NOMO-1 treated with dmso at 0.1 percent for 144 hours (cell line): ENCODE measurements around the gene CX3CL1.

Experiments used
- DNase-seq: peaks from one replicate; lab custom pipeline; 2025; ENCODE audit not compliant: unreplicated experiment; lab: John Stamatoyannopoulos, UW

CX3CL1 gene

GRCh38 chr16:57403965-57404817, 31.9 kb downstream of the CX3CL1 start, which contains the start of gene CCL17:
Gene CCL17 (plus strand): TSS chr16:57404767. CDS start chr16:57413933, 9,166 bp downstream.
- DNase-seq, result no peak

DNA sequence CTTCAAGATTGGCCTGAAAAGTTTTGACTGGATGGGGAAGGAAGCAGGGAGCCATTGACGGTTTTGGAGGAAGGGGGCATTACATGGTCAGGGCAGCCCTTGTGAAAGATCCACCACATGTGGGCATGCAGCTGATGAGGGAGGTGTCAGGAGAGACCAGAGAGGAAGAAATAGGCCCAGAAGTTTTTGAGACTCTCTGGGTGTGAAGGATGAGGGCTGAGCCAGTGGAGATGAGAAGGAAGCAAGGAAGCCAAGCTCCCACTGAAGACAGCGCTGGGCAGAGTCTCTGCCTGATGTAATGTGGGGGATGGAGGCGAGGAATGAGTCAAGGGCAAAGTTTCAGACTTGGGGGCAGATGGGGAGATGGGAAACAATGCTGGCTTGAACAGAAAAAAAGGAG, 32.8 kb downstream of the CX3CL1 start:
- no peak for DNase-seq

DNA sequence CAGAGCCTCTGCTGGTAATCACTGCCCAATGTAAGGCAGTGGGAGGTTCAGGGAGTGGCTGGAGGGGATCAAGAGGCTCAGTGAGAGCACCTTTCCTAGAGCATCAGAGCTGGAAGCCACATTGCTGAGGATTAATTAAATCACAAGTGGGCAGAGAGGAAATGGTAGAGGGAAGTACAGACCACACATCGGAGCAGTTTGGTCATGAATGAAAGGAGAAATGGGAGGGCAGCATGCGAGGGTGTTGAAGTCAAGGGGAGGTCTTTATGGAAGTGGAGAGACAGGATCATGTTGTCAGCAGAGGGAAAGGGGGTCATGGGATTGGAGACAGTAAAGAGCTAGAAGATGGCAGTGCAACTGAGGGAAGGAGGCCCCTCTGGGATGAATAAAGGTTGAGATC, 34.6 kb downstream of the CX3CL1 start:
- DNase-seq, result peak; percentile 46

DNA sequence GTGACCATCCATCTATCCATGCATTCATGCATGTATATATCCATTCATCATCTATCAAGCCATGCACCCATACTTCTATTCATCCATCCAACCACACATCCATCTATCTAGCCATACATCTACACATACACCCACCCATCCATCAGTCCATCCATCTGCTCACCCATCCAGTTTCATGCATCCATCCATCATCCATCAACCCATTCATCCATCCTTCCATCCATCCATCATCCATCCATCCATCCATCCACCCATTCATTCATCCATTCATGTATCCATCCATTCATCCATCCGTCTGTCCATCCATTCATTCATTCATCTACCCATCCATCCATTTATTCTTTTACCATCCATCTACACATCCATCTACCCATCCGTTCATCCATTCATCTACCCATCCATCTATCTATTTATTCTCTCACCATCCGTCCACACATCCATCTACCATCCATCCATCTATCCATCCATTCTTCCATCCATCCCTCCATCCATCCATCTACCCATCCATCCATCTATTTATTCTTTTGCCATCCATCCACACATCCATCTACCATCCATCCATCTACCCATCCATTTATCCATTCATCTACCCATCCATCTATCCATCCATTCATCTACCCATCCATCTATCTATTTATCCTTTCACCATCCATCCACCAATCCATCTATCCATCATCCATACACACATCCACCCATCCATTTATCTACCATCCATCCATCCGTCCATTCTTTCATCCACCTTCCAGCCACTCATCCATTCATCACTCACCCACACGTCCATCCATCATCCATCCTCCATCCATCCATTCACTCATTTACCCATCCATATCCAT, 35.4 kb downstream of the CX3CL1 start:
- no peak for DNase-seq

- no peak for DNase-seq
Observed at GRCh38 chr16:57409065-57409464, 36.8 kb downstream of the CX3CL1 start.

DNA sequence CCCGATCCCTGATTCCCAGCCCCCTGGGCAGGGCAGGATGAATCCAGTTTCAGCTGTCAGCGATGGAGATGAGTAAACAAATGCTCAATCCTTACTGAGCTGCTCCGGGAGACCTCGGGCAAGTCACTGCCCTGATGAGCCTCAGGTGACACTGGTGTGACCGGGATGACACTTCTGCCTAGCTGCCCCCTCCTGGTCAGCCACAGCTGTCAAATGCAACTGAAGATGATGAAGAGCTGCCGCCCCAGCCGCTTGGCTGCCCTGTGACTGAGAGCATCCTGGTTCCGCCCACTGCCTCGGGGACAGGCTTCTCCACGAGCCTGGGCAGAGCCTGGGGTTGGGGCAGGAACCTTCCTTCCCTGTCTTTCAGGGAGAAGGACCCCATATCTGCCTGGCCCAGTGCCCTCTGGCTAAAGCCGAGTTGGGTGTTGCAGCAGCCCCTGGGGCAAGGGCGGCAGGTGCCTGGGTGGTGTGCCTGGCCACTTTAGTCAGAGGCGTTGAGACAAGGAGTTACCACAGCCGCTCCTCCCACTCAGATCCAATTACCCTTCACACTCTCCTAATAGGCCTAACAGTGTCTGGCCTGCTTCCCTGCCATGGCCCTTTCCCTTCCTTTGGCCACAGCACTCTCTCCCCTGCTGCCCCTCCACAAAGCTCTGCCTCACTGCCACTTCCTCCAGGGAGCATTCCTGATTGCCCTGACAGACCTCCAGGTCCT, 37.7 kb downstream of the CX3CL1 start:
- DNase-seq, result no peak

GRCh38 chr16:57411362-57411976, 39.2 kb downstream of the CX3CL1 start:
- DNase-seq, result no peak

DNA sequence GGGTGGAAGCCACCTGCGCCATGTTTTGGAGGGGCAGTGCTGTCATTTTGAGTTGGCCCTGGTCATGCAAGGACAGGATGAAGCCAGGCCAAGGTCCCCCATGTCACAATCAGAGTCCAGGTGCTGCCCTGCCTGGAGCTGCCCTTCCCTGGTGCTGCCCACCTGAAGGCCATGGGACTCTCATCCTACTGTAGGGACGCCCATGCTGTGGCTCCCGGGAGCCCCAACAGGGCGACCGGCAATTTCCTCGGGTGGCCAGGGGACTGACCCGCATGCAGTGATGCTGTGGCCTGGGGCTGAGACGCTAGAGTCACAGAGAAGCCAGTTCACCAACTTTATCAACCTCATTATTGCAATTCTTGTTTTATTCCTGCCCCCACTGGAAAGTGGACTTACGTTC, 40.3 kb downstream of the CX3CL1 start:
- no peak for DNase-seq

- no peak for DNase-seq
Observed at GRCh38 chr16:57413301-57413730, 41.0 kb downstream of the CX3CL1 start.

GRCh38 chr16:57413733-57414132, 41.4 kb downstream of the CX3CL1 start:
- DNase-seq, result no peak

GRCh38 chr16:57416084-57416483, 43.8 kb downstream of the CX3CL1 start:
- DNase-seq, result no peak

GRCh38 chr16:57419506-57419905, 47.2 kb downstream of the CX3CL1 start:
- DNase-seq, result no peak

DNA sequence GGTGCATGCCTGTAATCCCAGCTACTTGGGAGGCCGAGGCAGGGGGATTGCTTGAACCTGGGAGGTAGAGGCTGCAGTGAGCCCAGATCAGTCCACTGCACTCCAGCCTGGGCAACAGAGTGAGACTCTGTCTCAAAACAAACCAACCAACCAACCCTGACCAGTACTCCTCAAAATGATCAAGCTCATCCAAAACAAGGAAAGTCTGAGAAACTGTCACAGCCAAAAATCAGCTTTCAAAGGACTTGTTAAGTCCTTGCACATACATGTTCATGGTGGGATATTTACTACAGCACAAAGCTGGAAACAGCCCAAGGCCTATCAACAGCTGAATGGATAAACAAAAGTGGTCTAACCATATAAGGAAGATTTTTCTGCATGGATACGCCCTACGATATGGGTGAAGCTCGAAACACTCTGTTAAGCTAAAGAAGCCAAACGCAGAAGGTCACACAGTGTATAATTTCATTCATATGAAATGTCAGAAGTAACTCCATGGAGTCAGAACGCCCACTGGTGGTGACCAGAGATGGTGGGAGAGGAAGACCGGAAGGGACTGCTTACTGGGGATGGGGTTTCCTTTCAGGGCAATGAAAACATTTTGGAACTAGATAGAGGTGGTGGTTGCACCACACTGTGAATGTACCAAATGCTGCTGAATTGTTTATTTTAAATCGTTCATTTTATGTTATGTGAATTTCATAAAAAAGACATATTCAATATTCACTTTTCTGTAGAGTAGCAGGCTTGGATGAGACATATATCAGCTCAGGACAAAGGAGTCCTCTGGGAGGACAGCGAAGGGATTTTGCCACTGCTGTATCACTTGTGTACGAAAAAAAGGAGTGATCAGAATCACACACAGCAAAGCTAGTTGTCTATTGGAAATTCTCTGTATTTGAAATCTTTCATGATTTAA, 50.0 kb downstream of the CX3CL1 start:
- no peak for DNase-seq

GRCh38 chr16:57423152-57423551, 50.9 kb downstream of the CX3CL1 start:
- DNase-seq, result no peak

DNA sequence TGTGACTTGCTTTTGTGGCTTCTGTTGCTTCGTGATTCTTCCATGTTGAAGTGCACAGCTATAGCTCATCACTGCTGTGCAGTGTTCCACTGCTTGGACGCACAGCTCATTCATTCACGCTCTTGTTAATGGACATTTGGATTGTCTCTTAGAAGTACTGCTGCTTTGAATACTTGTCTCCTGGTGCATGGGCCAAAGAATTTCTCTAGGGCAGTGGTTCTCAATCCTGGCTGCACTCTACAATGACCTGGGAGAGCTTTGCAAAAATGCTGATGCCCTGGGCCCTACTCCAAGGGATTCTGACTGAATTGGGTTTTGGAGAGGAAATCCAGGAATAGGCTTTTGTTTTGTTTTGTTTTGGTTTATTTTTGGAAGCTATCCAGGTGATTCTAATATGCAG, 52.3 kb downstream of the CX3CL1 start:
- DNase-seq, result no peak

DNA sequence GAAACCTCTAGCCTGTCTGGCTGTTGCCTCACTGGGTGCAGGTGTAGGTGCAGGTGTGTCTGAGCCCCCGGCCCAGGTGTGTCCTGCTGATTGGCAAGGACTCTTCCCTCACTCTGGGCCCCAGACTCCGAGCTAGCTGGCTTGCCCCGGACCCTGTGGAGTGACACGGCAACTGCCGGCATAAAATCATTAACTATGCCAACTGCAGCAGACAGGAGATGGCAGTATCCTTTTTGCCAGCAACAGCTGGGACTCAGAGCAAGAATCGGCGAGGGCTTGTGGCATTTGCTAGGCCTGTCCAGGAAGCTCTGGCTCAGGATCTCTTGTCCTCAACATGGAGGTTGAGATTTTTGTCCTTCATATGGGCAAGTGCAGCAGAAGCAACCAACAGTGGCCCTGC, 54.1 kb downstream of the CX3CL1 start:
- no peak for DNase-seq

DNA sequence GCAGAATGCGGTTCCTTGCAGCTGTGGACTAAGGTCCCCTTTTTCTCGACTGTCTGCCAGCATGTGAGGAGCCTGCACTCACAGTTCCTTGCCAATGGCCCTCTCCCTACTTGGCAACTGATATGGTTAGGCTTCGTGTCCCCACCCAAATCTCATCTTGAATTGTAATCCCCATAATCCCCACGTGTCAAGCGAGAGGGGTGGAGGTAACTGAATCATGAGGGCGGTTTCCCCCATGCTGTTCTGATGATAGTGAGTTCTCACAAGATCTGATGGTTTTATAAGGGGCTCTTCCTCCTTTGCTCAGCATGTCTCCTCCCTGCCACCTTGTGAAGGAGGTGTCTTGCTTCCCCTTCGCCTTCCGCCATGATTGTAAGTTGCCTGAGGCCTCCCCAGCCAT, 55.0 kb downstream of the CX3CL1 start:
- DNase-seq, result no peak

DNA sequence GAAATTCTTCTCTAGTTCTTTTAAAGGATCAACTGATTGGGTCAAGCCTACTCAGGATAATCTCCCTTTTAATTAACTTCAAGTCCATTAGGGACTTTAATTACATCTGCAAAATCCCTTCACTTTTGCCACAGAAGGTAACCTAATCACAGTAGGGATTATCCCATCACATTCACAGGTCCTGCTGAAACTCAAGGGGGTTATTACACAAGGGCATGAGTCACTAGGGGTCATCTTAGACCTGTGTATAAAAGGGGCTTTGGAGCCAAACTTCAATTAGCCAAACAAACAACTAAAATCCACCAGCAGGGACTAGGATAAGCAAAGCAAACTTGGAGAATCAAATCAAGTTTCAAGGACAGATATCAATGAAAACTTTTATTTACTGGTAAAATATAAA, 55.5 kb downstream of the CX3CL1 start:
- no peak for DNase-seq

GRCh38 chr16:57430955-57431354, 58.7 kb downstream of the CX3CL1 start:
- DNase-seq, result no peak

- no peak for DNase-seq
Observed at GRCh38 chr16:57432505-57432904, 60.2 kb downstream of the CX3CL1 start.
